Endodermal cell (in vitro differentiated cells): ENCODE measurements around the gene PPFIA3. TPM values are rescaled to one million over a fixed set of nuclear protein-coding genes. Genes with fewer than 3 reads are reported as not detected.
A peak's percentile ranks its signal among the peaks of the same experiment; 100 is the strongest.
"Not testable (repeated sequence)": the region's sequence is repeated elsewhere in the genome, so short reads cannot be mapped to it uniquely, and the experiment has no call there.

Source experiments
- DNase-seq: peaks from one replicate; pipeline ENCODE4 v3.0.0-alpha.2; 2017
- H3K27ac ChIP-seq: 2 replicates; pipeline ENCODE4 v1.5.1; 2013; ENCODE audit warnings: mild to moderate bottlenecking, low read depth, low read length, moderate library complexity
- H3K27me3 ChIP-seq: 2 replicates; pipeline ENCODE4 v1.6.1; 2013; ENCODE audit warnings: mild to moderate bottlenecking, low read length, moderate library complexity; ENCODE audit not compliant: insufficient read depth, control insufficient read depth, poor library complexity, severe bottlenecking
- H3K36me3 ChIP-seq: 2 replicates; pipeline ENCODE4 v1.7.0; 2013; ENCODE audit warnings: mild to moderate bottlenecking, low read length, moderate library complexity; ENCODE audit not compliant: control insufficient read depth, insufficient read depth
- H3K4me1 ChIP-seq: one replicate; pipeline ENCODE4 v1.7.0; 2013; ENCODE audit warnings: low read length; ENCODE audit not compliant: control insufficient read depth, insufficient read depth
- H3K4me3 ChIP-seq: 2 replicates; pipeline ENCODE4 v1.5.1; 2013; ENCODE audit warnings: mild to moderate bottlenecking, low read length, moderate library complexity
- H3K9ac ChIP-seq: 2 replicates; pipeline ENCODE4 v1.6.1; 2013; ENCODE audit warnings: mild to moderate bottlenecking, low read length, moderate library complexity; ENCODE audit not compliant: poor library complexity, severe bottlenecking; ENCODE audit errors: extremely low read depth
- H3K9me3 ChIP-seq: 2 replicates; pipeline ENCODE4 v1.6.1; 2013; ENCODE audit warnings: mild to moderate bottlenecking, low read length, moderate library complexity; ENCODE audit not compliant: control insufficient read depth
- H3K27ac Mint-ChIP-seq: 2 replicates; pipeline ENCODE4 v1.8.0; 2020; ENCODE audit warnings: mixed read lengths
- H3K27me3 Mint-ChIP-seq: 2 replicates; pipeline ENCODE4 v1.8.0; 2021; ENCODE audit warnings: mild to moderate bottlenecking, mixed read lengths; ENCODE audit not compliant: insufficient read depth
- H3K36me3 Mint-ChIP-seq: 2 replicates; pipeline ENCODE4 v1.8.0; 2020; ENCODE audit warnings: low read depth, mixed read lengths
- H3K4me1 Mint-ChIP-seq: 2 replicates; pipeline ENCODE4 v1.8.0; 2020; ENCODE audit warnings: mixed read lengths
- H3K4me3 Mint-ChIP-seq: 2 replicates; pipeline ENCODE4 v1.8.0; 2020; ENCODE audit warnings: mild to moderate bottlenecking, moderate library complexity, mixed read lengths
- H3K9me3 Mint-ChIP-seq: 2 replicates; pipeline ENCODE4 v1.8.0; 2020; ENCODE audit warnings: mild to moderate bottlenecking, mixed read lengths
- CTCF ChIP-seq: fragments of 200-600 bp; sonication (generic); conservative IDR thresholded peaks from 2 replicates; pipeline ENCODE4 v1.5.0; 2021; ENCODE audit warnings: antibody characterized with exemption, mild to moderate bottlenecking
- WGBS, 2 experiments: methylation state at CpG; one replicate each; pipeline versions ENCODE4 v1.1.5 to v1.1.7; 2013; ENCODE audit warnings: missing lambda C conversion rate in 2 of 2, mixed read lengths in 1 of 2; ENCODE audit not compliant: insufficient coverage in 1 of 2, insufficient read length in 1 of 2; 5-methylcytosine and 5-hydroxymethylcytosine counted together
- total RNA-seq, 2 donors: library from RNA; stranded (reverse); fragmentation: NEBNext Ultra II Directional in 1 of 2; extraction: Animal tissue kit (Norgen Biotek cat#: 25700) in 1 of 2; gene quantifications; 2 replicates in 1 of 2; 3 replicates in 1 of 2; pipeline ENCODE4 v1.2.1, GENCODE V29; 2021

Gene PPFIA3
- total RNA-seq, 2 donors from 2014 or later, result 7.4 to 16.5 TPM

GRCh38 chr19:49141352-49141751, 22.0 kb downstream of the PPFIA3 start:
- H3K4me3 Mint-ChIP-seq, result no peak overlapping the region
- H3K4me1 ChIP-seq, result no peaks in the 10 kb centered on the region
- TF ChIP-seq CTCF, result no peak
- H3K36me3 ChIP-seq, result no peaks in the 10 kb centered on the region
- no peaks in the 10 kb centered on the region for H3K9me3 ChIP-seq
- 82 to 90% methylated on average over 4 to 5 of the region's 6 CpGs for WGBS, 2 experiments
- H3K27me3 Mint-ChIP-seq, result peaks cover 19% of the 10 kb centered on the region
- no peak overlapping the region for H3K27ac ChIP-seq
- peaks cover 2% of the 10 kb centered on the region for H3K36me3 Mint-ChIP-seq
- H3K9ac ChIP-seq, result no peak overlapping the region
- DNase-seq, result no peak
- peaks cover 8% of the 10 kb centered on the region for H3K4me1 Mint-ChIP-seq
- H3K27ac Mint-ChIP-seq, result no peak overlapping the region
- no peaks in the 10 kb centered on the region for H3K27me3 ChIP-seq
- H3K9me3 Mint-ChIP-seq, result no peaks in the 10 kb centered on the region
- H3K4me3 ChIP-seq, result no peak overlapping the region

- Histone ChIP-seq H3K27ac (no peak overlapping the region), H3K4me1 (no peaks in the 10 kb centered on the region), H3K36me3 (no peaks in the 10 kb centered on the region), H3K9me3 (no peaks in the 10 kb centered on the region), H3K27me3 (no peaks in the 10 kb centered on the region), H3K4me3 (peak overlapping the region; percentile 91), H3K9ac (no peak overlapping the region)
- Mint-ChIP-seq H3K4me3 (peak overlapping the region; percentile 70), H3K27me3 (peaks cover 19% of the 10 kb centered on the region), H3K4me1 (peaks cover 14% of the 10 kb centered on the region), H3K9me3 (no peaks in the 10 kb centered on the region), H3K36me3 (no peaks in the 10 kb centered on the region), H3K27ac (peak overlapping the region; percentile 31)
- WGBS, 2 experiments, result 4% methylated on average over 20 to 21 of the region's 21 CpGs
- DNase-seq, result peak; percentile 98
- no peak for TF ChIP-seq CTCF
These were observed 23.6 kb downstream of the PPFIA3 start for GRCh38 chr19:49142866-49143335.

GRCh38 chr19:49145573-49146407, 26.4 kb downstream of the PPFIA3 start:
- H3K9me3 Mint-ChIP-seq, result no peaks in the 10 kb centered on the region
- no peak overlapping the region for H3K27ac ChIP-seq
- peak; percentile 99 for DNase-seq
- H3K4me1 Mint-ChIP-seq, result peaks cover 17% of the 10 kb centered on the region
- peak overlapping the region; percentile 71 for H3K4me3 ChIP-seq
- 8 to 24% methylated on average over 11 to 30 of the region's 30 CpGs for whole genome bisulfite sequencing, 2 experiments
- H3K9ac ChIP-seq, result no peak overlapping the region
- no peaks in the 10 kb centered on the region for H3K36me3 ChIP-seq
- H3K4me3 Mint-ChIP-seq, result peak overlapping the region; percentile 64
- no peaks in the 10 kb centered on the region for H3K27me3 ChIP-seq
- H3K36me3 Mint-ChIP-seq, result no peaks in the 10 kb centered on the region
- no peaks in the 10 kb centered on the region for H3K9me3 ChIP-seq
- peaks cover 10% of the 10 kb centered on the region for H3K27me3 Mint-ChIP-seq
- H3K4me1 ChIP-seq, result peaks cover 2% of the 10 kb centered on the region
- peak overlapping the region; percentile 93 for H3K27ac Mint-ChIP-seq
- peak; percentile 99 for TF ChIP-seq CTCF

GRCh38 chr19:49146408-49146770, 27.0 kb downstream of the PPFIA3 start:
- not testable (repeated sequence) for H3K36me3 ChIP-seq, H3K36me3 Mint-ChIP-seq, H3K27ac ChIP-seq, H3K27me3 ChIP-seq, H3K4me1 ChIP-seq, DNase-seq, H3K9ac ChIP-seq, H3K9me3 ChIP-seq, H3K9me3 Mint-ChIP-seq
- peak overlapping the region; percentile 64 for H3K4me3 Mint-ChIP-seq
- peaks cover 17% of the 10 kb centered on the region for H3K4me1 Mint-ChIP-seq
- H3K27ac Mint-ChIP-seq, result peak overlapping the region; percentile 93
- H3K27me3 Mint-ChIP-seq, result peaks cover 12% of the 10 kb centered on the region
- H3K4me3 ChIP-seq, result peak overlapping the region; percentile 71
- WGBS, 2 experiments, result 41 to 50% methylated on average over 1 to 7 of the region's 7 CpGs
